ENCODE results near the gene SLC24A3. TPM values are rescaled to one million over a fixed set of nuclear protein-coding genes. Genes with fewer than 3 reads are reported as not detected.

Gene SLC24A3
- total and polyA plus RNA-seq, 2 experiments from 2014 or later, result 0.81 to 2.5 TPM

- no peak for TF ChIP-seq REST (IDR thresholded peaks at IDR 0.05; ENCODE audit: unreplicated experiment)
- no peak for TF ChIP-seq NANOG (IDR thresholded peaks at IDR 0.05; ENCODE audit: borderline replicate concordance)
- TF ChIP-seq EZH2 (IDR thresholded peaks at IDR 0.05; ENCODE audit: low read depth, unreplicated experiment), result no peak
- no peak for TF ChIP-seq ETS1 (IDR thresholded peaks at IDR 0.05)
- no peak for TF ChIP-seq JUNB (IDR thresholded peaks at IDR 0.05; ENCODE audit: unreplicated experiment)
- TF ChIP-seq ZNF331 (CRISPR knock-in tag; IDR thresholded peaks at IDR 0.05; ENCODE audit: low read depth), result no peak
- TF ChIP-seq CREB1 (CRISPR knock-in tag; IDR thresholded peaks at IDR 0.05; ENCODE audit: low read depth), result no peak
- TF ChIP-seq CTCF (conservative IDR thresholded peaks at IDR 0.05; ENCODE audit: low read depth in 2 of 2), result no peak
These were observed 406.3 kb downstream of the SLC24A3 start (continued) for GRCh38 chr20:19618711-19619110.

- Mint-ChIP-seq H3K27me3 (ENCODE audit: insufficient read depth, low read depth, poor library complexity) (no peaks in the 10 kb centered on the region), H3K4me1 (peaks cover 30% of the 10 kb centered on the region), H3K9me3 (peaks cover 12% of the 10 kb centered on the region), H3K36me3 (ENCODE audit: low read depth) (peaks cover 17% of the 10 kb centered on the region), H3K27ac (no peak overlapping the region), H3K4me3 (peak overlapping the region; percentile 16; the same call in 1 of the 3 replicates)
- peaks cover 40% of the 10 kb centered on the region for H3K9me2 ChIP-seq (ENCODE audit: insufficient read depth)
- no peaks in the 10 kb centered on the region for H3K79me2 ChIP-seq (replicated peaks; ENCODE audit: insufficient read depth)
- no peak overlapping the region for H2AFZ ChIP-seq
- no peak overlapping the region for H3K4me3 ChIP-seq
- no peaks in the 10 kb centered on the region for H3K36me3 ChIP-seq (ENCODE audit: insufficient read depth)
- H3K4me1 ChIP-seq (ENCODE audit: insufficient read depth), result peaks cover 21% of the 10 kb centered on the region
- H3K4me2 ChIP-seq, result 0 out of 2 replicates have a peak overlapping the region, but pooled peaks have one; percentile 43
- H4K20me1 ChIP-seq (replicated peaks; ENCODE audit: insufficient read depth), result no peaks in the 10 kb centered on the region
- DNase-seq (ENCODE audit: low spot score), result no peak
- H3F3A ChIP-seq (replicated peaks; ENCODE audit: low read depth), result no peaks in the 10 kb centered on the region
- no peak overlapping the region for H3K27ac ChIP-seq (ENCODE audit: low read depth)
- ATAC-seq, result no peak
- H3K27me3 ChIP-seq (ENCODE audit: insufficient read depth), result no peaks in the 10 kb centered on the region
- no peak for TF ChIP-seq STAT1 (IDR thresholded peaks at IDR 0.05; ENCODE audit: unreplicated experiment)
- no peak for TF ChIP-seq ZNF114 (CRISPR knock-in tag; IDR thresholded peaks at IDR 0.05)
- TF ChIP-seq ZNF462 (CRISPR knock-in tag; IDR thresholded peaks at IDR 0.05), result no peak
- TF ChIP-seq ZNF331 (CRISPR knock-in tag; IDR thresholded peaks at IDR 0.05; ENCODE audit: low read depth), result no peak
These were observed 407.5 kb downstream of the SLC24A3 start for GRCh38 chr20:19619904-19620430.
